ENCODE data around the gene TCERG1L. TPM values are rescaled to one million over a fixed set of nuclear protein-coding genes. Genes with fewer than 3 reads are reported as not detected.

Gene TCERG1L
- total and polyA plus RNA-seq, 9 of the 15 experiments (the other 6 are each of a cell fraction or from before 2014, with no cell fraction given): not detected

DNA sequence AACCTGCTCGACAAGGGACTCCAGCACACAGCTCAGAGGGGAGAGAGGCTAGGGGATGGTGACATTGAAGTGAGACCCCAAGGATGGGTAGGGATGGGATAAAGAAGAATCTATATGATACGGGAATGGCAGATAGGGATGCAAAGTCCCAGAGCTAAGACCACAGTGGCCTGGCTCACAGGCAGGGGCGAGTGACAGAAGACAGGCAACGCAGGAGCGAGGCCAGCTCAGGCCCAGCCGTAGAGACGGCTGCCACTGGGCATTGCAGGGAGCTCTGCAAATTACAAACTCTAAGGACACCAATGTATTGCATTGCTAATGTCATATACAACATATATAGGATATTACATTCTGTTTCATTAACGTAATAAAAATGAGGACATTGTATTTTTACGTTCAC is 131.4 kb downstream of the TCERG1L start (continued):
- TF ChIP-seq ZNF121 (CRISPR knock-in tag; conservative IDR thresholded peaks at IDR 0.05): no peak
- TF ChIP-seq RBM22 (IDR thresholded peaks at IDR 0.05; ENCODE audit: low read depth, low read length, poor library complexity, severe bottlenecking): no peak
- TF ChIP-seq ZNF764 (CRISPR knock-in tag; IDR thresholded peaks at IDR 0.05; ENCODE audit: low read depth): no peak
- TF ChIP-seq, protein P1, sequence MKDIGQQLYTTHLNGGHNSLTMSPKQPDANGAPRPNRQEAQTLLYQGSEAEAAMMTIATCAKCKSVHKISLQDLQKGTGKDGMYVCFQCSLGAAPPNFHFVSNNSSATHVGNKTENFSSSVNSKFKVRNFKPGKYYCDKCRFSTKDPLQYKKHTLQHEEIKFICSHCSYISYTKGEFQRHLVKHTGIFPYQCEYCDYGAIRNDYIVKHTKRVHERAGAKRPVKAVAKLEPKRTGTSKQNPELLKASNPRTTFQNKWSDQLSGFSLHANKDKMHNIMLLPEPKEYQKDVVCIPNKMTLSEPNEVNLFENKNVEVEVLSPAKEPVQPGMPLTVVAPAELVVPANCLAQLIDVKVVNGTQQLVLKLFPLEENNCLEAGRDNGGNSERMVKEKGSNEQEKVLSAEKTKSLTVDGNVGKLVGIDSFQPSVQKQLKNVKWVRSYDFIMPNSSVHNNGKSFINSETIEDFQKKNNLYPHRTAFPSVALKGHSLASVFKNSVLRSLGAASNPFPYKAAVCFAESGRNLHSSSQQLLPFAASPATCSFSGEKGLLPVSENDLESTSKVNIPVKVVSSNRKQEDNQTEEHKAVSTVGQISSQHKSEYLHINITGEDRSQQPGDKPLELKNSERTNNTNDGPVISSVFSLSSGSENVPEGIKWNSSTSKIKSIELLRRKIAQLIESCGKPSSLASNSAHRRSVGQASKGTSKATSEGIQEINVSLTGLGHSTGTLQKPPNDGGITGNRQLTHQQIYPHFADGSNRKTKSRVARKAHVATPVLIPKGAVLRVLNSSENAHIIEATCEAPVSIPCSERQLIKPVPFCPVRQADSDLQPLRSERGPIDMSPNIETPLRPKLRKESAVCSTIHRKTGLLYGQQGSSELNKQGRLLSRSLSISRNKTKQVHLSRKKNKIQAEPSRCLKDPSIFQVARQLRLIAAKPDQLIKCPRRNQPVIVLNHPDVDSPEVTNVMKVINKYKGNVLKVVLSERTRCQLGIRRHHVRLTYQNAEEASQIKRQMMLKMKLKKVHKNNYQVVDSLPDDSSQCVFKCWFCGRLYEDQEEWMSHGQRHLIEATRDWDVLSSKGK (CRISPR knock-in tag; IDR thresholded peaks at IDR 0.05): no peak
- TF ChIP-seq NFYB (IDR thresholded peaks at IDR 0.05; ENCODE audit: extremely low read depth, insufficient read length): no peak

DNA sequence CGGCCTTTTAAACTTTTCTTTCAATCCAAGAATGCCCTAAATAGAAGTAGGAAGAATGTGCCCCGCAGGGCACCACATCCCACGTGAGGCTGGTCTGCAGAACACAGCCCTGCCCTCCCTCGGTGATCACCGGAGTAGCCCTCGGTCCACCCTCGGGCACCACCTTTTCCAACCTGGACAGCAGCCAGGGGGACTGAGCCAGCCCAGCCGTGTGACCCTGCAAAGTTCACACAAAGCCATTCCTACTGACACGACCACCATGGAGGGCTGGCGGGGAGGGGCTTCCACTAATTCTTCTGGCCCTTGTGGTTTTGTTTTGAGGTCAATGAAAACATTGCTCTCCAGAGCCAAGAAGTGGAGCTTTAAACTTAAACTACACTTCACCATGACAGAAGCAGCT is 132.2 kb downstream of the TCERG1L start:
- Histone ChIP-seq H3K27me3 (ENCODE audit: control insufficient read depth in 2 of 2, insufficient read depth in 2 of 2, low read length in 2 of 2) (peaks cover 0 to 7% of the 10 kb centered on the region in 2 experiments; a peak in 1 of 5 replicates), H3K9me1 (ENCODE audit: control insufficient read depth, insufficient read depth, low read length) (no peaks in the 10 kb centered on the region), H3K79me2 (ENCODE audit: control insufficient read depth, insufficient read depth, low read length) (no peaks in the 10 kb centered on the region), H3K9me3 (replicated peaks; ENCODE audit: control insufficient read depth, insufficient read depth, low read depth, low read length) (no peaks in the 10 kb centered on the region; the same call in 1 of the 2 replicates), H3K4me2 (ENCODE audit: insufficient read depth, low read length) (no peak overlapping the region), H3K4me1 (replicated peaks in 1 of 2; ENCODE audit: control insufficient read depth in 2 of 2, insufficient read depth in 2 of 2, low read length in 2 of 2) (no peaks in the 10 kb centered on the region), H3K27ac (ENCODE audit: extremely low read depth, low read depth, low read length) (no peak overlapping the region), H4K20me1 (replicated peaks; ENCODE audit: control insufficient read depth, insufficient read depth, low read length) (no peaks in the 10 kb centered on the region), H3K36me3 (ENCODE audit: control insufficient read depth, insufficient read depth, low read length) (no peaks in the 10 kb centered on the region), H3K4me3 (no peak overlapping the region), H2AFZ (ENCODE audit: low read depth, low read length) (no peak overlapping the region), H3K9ac (ENCODE audit: insufficient read depth in 1 of 2, low read depth in 2 of 2, low read length in 2 of 2) (no peak overlapping the region)
- CTCF ChIA-PET (ENCODE audit: low intra/inter-chr PET ratio): no interaction called here
- no peak for ATAC-seq
- 1% methylated on average over 8 of the region's 10 CpGs for WGBS (ENCODE audit: insufficient coverage, low coverage, missing lambda C conversion rate)
- no TSS peak for BruUV-seq (replicated peaks)
- no peak for DNase-seq (ENCODE audit: extremely low read depth in 1 of 4, low spot score in 3 of 4)
- in situ Hi-C loops (cut with MboI) (no loop called here), intact Hi-C loops (cut with micrococcal nuclease) (no loop called here)
- POLR2A ChIA-PET: interaction anchor here (0.6 kb wide), 1 partner anchor 34 kb away, joined by 4 read pairs; no protein-coding TSS in a partner anchor
- no peak for FAIRE-seq
- TF ChIP-seq RBM14 (IDR thresholded peaks at IDR 0.05; ENCODE audit: borderline replicate concordance, insufficient read depth, low read depth, low read length) (no peak), JUNB (CRISPR knock-in tag; conservative IDR thresholded peaks at IDR 0.05) (no peak), BDP1 (IDR thresholded peaks at IDR 0.05; ENCODE audit: insufficient read depth, insufficient read length) (no peak), CBX3 (IDR thresholded peaks at IDR 0.05; ENCODE audit: borderline replicate concordance in 1 of 2, low read length in 2 of 2) (no peak), FOXA1 (IDR thresholded peaks at IDR 0.05; ENCODE audit: borderline replicate concordance) (no peak), CREM (IDR thresholded peaks at IDR 0.05; ENCODE audit: low read depth) (no peak), FOXJ2 (tag; IDR thresholded peaks at IDR 0.05) (no peak)
- TF ChIP-seq, protein P2, sequence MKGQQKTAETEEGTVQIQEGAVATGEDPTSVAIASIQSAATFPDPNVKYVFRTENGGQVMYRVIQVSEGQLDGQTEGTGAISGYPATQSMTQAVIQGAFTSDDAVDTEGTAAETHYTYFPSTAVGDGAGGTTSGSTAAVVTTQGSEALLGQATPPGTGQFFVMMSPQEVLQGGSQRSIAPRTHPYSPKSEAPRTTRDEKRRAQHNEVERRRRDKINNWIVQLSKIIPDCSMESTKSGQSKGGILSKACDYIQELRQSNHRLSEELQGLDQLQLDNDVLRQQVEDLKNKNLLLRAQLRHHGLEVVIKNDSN (CRISPR knock-in tag; IDR thresholded peaks at IDR 0.05): no peak
- TF ChIP-seq, protein P3, sequence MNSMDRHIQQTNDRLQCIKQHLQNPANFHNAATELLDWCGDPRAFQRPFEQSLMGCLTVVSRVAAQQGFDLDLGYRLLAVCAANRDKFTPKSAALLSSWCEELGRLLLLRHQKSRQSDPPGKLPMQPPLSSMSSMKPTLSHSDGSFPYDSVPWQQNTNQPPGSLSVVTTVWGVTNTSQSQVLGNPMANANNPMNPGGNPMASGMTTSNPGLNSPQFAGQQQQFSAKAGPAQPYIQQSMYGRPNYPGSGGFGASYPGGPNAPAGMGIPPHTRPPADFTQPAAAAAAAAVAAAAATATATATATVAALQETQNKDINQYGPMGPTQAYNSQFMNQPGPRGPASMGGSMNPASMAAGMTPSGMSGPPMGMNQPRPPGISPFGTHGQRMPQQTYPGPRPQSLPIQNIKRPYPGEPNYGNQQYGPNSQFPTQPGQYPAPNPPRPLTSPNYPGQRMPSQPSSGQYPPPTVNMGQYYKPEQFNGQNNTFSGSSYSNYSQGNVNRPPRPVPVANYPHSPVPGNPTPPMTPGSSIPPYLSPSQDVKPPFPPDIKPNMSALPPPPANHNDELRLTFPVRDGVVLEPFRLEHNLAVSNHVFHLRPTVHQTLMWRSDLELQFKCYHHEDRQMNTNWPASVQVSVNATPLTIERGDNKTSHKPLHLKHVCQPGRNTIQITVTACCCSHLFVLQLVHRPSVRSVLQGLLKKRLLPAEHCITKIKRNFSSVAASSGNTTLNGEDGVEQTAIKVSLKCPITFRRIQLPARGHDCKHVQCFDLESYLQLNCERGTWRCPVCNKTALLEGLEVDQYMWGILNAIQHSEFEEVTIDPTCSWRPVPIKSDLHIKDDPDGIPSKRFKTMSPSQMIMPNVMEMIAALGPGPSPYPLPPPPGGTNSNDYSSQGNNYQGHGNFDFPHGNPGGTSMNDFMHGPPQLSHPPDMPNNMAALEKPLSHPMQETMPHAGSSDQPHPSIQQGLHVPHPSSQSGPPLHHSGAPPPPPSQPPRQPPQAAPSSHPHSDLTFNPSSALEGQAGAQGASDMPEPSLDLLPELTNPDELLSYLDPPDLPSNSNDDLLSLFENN (IDR thresholded peaks at IDR 0.05; ENCODE audit: low read depth in 2 of 2, low read length in 2 of 2): no peak
